ENCODE results near the gene DCBLD2. TPM values are rescaled to one million over a fixed set of nuclear protein-coding genes. Genes with fewer than 3 reads are reported as not detected.

Gene DCBLD2
- total RNA-seq, 1 experiment from 2014 or later = 265 TPM

GRCh38 chr3:98791341-98792325, 109.9 kb downstream of the DCBLD2 start:
- Histone ChIP-seq H3F3A (ENCODE audit: low read length, unreplicated experiment) (peaks cover 15% of the 10 kb centered on the region), H3K9ac (ENCODE audit: low read length) (no peak overlapping the region), H3K79me2 (ENCODE audit: low read length) (no peaks in the 10 kb centered on the region), H4K20me1 (ENCODE audit: low read length) (no peaks in the 10 kb centered on the region), H3K27ac (ENCODE audit: low read length) (no peak overlapping the region), H3K4me1 (ENCODE audit: insufficient read depth, low read length) (no peaks in the 10 kb centered on the region), H3K9me2 (replicated peaks; ENCODE audit: low read length) (no peaks in the 10 kb centered on the region), H3K9me3 (ENCODE audit: low read length) (no peaks in the 10 kb centered on the region), H2AFZ (ENCODE audit: low read length) (no peak overlapping the region), H3K4me3 (ENCODE audit: low read length) (no peak overlapping the region), H3K27me3 (ENCODE audit: low read length) (no peaks in the 10 kb centered on the region), H3K4me2 (ENCODE audit: low read length) (no peak overlapping the region), H3K36me3 (ENCODE audit: low read depth, low read length) (peaks cover 13% of the 10 kb centered on the region)
- ChIA-PET POLR2A (ENCODE audit: unreplicated experiment) (interaction anchor here (0.7 kb wide), 1 partner anchor 340 kb away, joined by 3 read pairs; no protein-coding TSS in a partner anchor), CTCF (interaction anchor here (0.6 kb wide), 1 partner anchor 135 kb away, joined by 9 read pairs; no protein-coding TSS in a partner anchor)
- DNase-seq (no peak), ATAC-seq (peak; percentile 4)
- TF ChIP-seq EZH2phosphoT487 (IDR thresholded peaks at IDR 0.05; ENCODE audit: borderline replicate concordance, low read length) (no peak), EZH2 (IDR thresholded peaks at IDR 0.05; ENCODE audit: low read length, unreplicated experiment) (no peak), CTCF (conservative IDR thresholded peaks at IDR 0.05; ENCODE audit: low read depth, low read length) (no peak)
- BruUV-seq (replicated peaks) = TSS peak; percentile 3
- intact Hi-C loops (cut with micrococcal nuclease) = loop anchor here (5.0 kb wide), 1 partner anchor 49 kb away; no protein-coding TSS in a partner anchor

- H3K36me3 ChIP-seq (ENCODE audit: low read depth, low read length) = no peaks in the 10 kb centered on the region; the same call in 1 of the 2 replicates
- no peak for DNase-seq
- H3K27ac ChIP-seq (ENCODE audit: low read length) = no peak overlapping the region
- H3F3A ChIP-seq (ENCODE audit: low read length, unreplicated experiment) = peaks cover 9% of the 10 kb centered on the region
- intact Hi-C loops (cut with micrococcal nuclease) = loop anchor here (2.0 kb wide), 1 partner anchor 186 kb away; no protein-coding TSS in a partner anchor
- H2AFZ ChIP-seq (ENCODE audit: low read length) = no peak overlapping the region
- H3K4me3 ChIP-seq (ENCODE audit: low read length) = no peak overlapping the region
- H3K4me1 ChIP-seq (ENCODE audit: insufficient read depth, low read length) = peaks cover 14% of the 10 kb centered on the region
- H3K9ac ChIP-seq (ENCODE audit: low read length) = no peak overlapping the region
- H3K79me2 ChIP-seq (ENCODE audit: low read length) = no peaks in the 10 kb centered on the region
- H3K27me3 ChIP-seq (ENCODE audit: low read length) = no peaks in the 10 kb centered on the region
- H4K20me1 ChIP-seq (ENCODE audit: low read length) = no peaks in the 10 kb centered on the region
- TF ChIP-seq EZH2 (IDR thresholded peaks at IDR 0.05; ENCODE audit: low read length, unreplicated experiment) = no peak
- no peak for TF ChIP-seq CTCF (conservative IDR thresholded peaks at IDR 0.05; ENCODE audit: low read depth, low read length)
- TF ChIP-seq EZH2phosphoT487 (IDR thresholded peaks at IDR 0.05; ENCODE audit: borderline replicate concordance, low read length) = no peak
- ChIA-PET POLR2A (ENCODE audit: unreplicated experiment) (interaction anchor here (0.5 kb wide), 1 partner anchor 710 kb away, joined by 3 read pairs; no protein-coding TSS in a partner anchor), CTCF (no interaction called here)
- H3K9me2 ChIP-seq (replicated peaks; ENCODE audit: low read length) = no peaks in the 10 kb centered on the region
- no peak for ATAC-seq
- no peak overlapping the region for H3K4me2 ChIP-seq (ENCODE audit: low read length)
- BruUV-seq (replicated peaks) = no TSS peak
- no peaks in the 10 kb centered on the region for H3K9me3 ChIP-seq (ENCODE audit: low read length)
Observed at GRCh38 chr3:98788651-98789050, 112.8 kb downstream of the DCBLD2 start.
